Measurements from ENCODE around the gene ELOVL7.
"Not testable (repeated sequence)": the region's sequence is repeated elsewhere in the genome, so short reads cannot be mapped to it uniquely, and the experiment has no call there.

Gene ELOVL7

GRCh38 chr5:60795424-60795950, 48.6 kb downstream of the ELOVL7 start:
- DNase-seq (ENCODE audit: low spot score), result not testable (repeated sequence)

- DNase-seq (ENCODE audit: low spot score), result no peak
These were observed 49.4 kb downstream of the ELOVL7 start for GRCh38 chr5:60794691-60795090.

- DNase-seq (ENCODE audit: low spot score), result no peak
These were observed 51.6 kb downstream of the ELOVL7 start for GRCh38 chr5:60792438-60792837.

GRCh38 chr5:60789551-60789950, 54.5 kb downstream of the ELOVL7 start:
- DNase-seq (ENCODE audit: low spot score), result no peak

GRCh38 chr5:60788863-60789513, 55.1 kb downstream of the ELOVL7 start:
- no peak for DNase-seq (ENCODE audit: low spot score)

- no peak for DNase-seq (ENCODE audit: low spot score)
These were observed 64.6 kb downstream of the ELOVL7 start for GRCh38 chr5:60779466-60779865.

- DNase-seq (ENCODE audit: low spot score), result no peak
These were observed 67.7 kb downstream of the ELOVL7 start for GRCh38 chr5:60776343-60776742.

- no peak for DNase-seq (ENCODE audit: low spot score)
These were observed 78.9 kb downstream of the ELOVL7 start for GRCh38 chr5:60765019-60765709.

GRCh38 chr5:60763061-60763460, 81.0 kb downstream of the ELOVL7 start:
- DNase-seq (ENCODE audit: low spot score), result no peak

- DNase-seq (ENCODE audit: low spot score), result no peak
These were observed 89.6 kb downstream of the ELOVL7 start for GRCh38 chr5:60754495-60754894.

- no peak for DNase-seq (ENCODE audit: low spot score)
These were observed 99.4 kb downstream of the ELOVL7 start for GRCh38 chr5:60744682-60745081.

GRCh38 chr5:60743511-60744314, 100.4 kb downstream of the ELOVL7 start:
- no peak for DNase-seq (ENCODE audit: low spot score)

- no peak for DNase-seq (ENCODE audit: low spot score)
These were observed 103.7 kb downstream of the ELOVL7 start for GRCh38 chr5:60740322-60740721.

- DNase-seq (ENCODE audit: low spot score), result no peak
These were observed 105.1 kb downstream of the ELOVL7 start for GRCh38 chr5:60738933-60739332.

- DNase-seq (ENCODE audit: low spot score), result no peak
These were observed 105.6 kb downstream of the ELOVL7 start for GRCh38 chr5:60738461-60738860.

- not testable (repeated sequence) for DNase-seq (ENCODE audit: low spot score)
These were observed 113.2 kb downstream of the ELOVL7 start for GRCh38 chr5:60730858-60731257.

GRCh38 chr5:60727033-60727679, 116.9 kb downstream of the ELOVL7 start:
- peak; percentile 24 for DNase-seq (ENCODE audit: low spot score)

GRCh38 chr5:60724126-60724525, 119.9 kb downstream of the ELOVL7 start:
- DNase-seq (ENCODE audit: low spot score), result no peak

GRCh38 chr5:60722416-60722815, 121.7 kb downstream of the ELOVL7 start:
- no peak for DNase-seq (ENCODE audit: low spot score)

GRCh38 chr5:60719329-60719728, 124.7 kb downstream of the ELOVL7 start:
- no peak for DNase-seq (ENCODE audit: low spot score)

GRCh38 chr5:60718166-60718892, 125.7 kb downstream of the ELOVL7 start:
- no peak for DNase-seq (ENCODE audit: low spot score)

Measured in RKO (cell line).